Adrenal gland (tissue), 5 donors: Measurements from ENCODE around the gene HOMER2.

ENCODE experiments used
- CTCF ChIP-seq, 6 experiments: fragments of 450-650 bp in 4 of 6; fragments of 200-600 bp in 2 of 6; sonication (generic) in 1 of 6; IDR thresholded peaks; 1 replicate in 5 of 6; 2 replicates in 1 of 6; pipeline versions ENCODE4 v1.5.1 to v1.8.0; 2016 to 2021; ENCODE audit warnings: antibody characterized with exemption in 6 of 6, mild to moderate bottlenecking in 2 of 6, moderate library complexity in 1 of 6
- POLR2A ChIP-seq, 2 donors: fragments of 450-650 bp; IDR thresholded peaks; one replicate each; pipeline ENCODE4 v1.6.1; 2017; ENCODE audit warnings: antibody characterized with exemption in 2 of 2, mild to moderate bottlenecking in 2 of 2, moderate library complexity in 1 of 2
- donor health status: DM: no; HTN: no; CAD: no.

GRCh38 chr15:82851981-82852511, 100.5 kb downstream of the HOMER2 start:
- TF ChIP-seq POLR2A (IDR thresholded peaks at IDR 0.05): no peak
- TF ChIP-seq CTCF (IDR thresholded peaks at IDR 0.05): no peak
